Sigmoid colon (tissue), 4 donors: ENCODE results near the gene PHF21A.

Source experiments
- CTCF ChIP-seq, 4 experiments: fragments of 450-650 bp in 3 of 4; fragments of 200-600 bp in 1 of 4; IDR thresholded peaks; one replicate each; pipeline ENCODE4 v1.5.1; 2016 to 2019; ENCODE audit warnings: antibody characterized with exemption in 4 of 4, mild to moderate bottlenecking in 3 of 4, moderate library complexity in 2 of 4
- EP300 ChIP-seq, 4 donors: sonication (generic); formaldehyde crosslinking; IDR thresholded peaks; one replicate each; pipeline ENCODE4 v1.6.1; 2017; ENCODE audit warnings: antibody characterized with exemption in 4 of 4
- POLR2A ChIP-seq, 2 donors: fragments of 450-650 bp; IDR thresholded peaks; one replicate each; pipeline ENCODE4 v1.6.1; 2016; ENCODE audit warnings: antibody characterized with exemption in 2 of 2, mild to moderate bottlenecking in 2 of 2, moderate library complexity in 2 of 2
- POLR2AphosphoS5 ChIP-seq, 4 donors: sonication (generic); formaldehyde crosslinking; IDR thresholded peaks; one replicate each; pipeline ENCODE4 v1.6.1; 2017; ENCODE audit warnings: antibody characterized with exemption in 4 of 4

DNA sequence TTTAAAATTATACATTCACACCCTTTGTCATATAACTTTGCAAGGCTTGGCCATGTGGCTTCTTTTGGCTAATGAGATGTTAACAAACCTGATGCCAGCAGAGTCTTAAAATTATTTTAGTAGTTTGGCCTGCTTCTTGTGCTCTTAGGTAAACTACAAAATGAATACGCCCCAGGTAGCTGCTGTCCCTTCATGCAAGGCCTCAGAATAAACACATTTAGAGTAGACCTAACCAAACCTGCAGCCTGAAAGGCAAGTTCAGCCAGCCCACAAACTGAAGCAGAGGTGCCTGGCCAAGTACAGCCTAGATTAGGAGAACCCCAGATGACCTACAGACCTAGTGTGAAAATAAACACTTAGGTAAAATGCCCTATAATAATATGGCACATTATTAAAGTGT, 50.2 kb downstream of the PHF21A start:
- TF ChIP-seq CTCF (IDR thresholded peaks at IDR 0.05) (no peak), POLR2A (IDR thresholded peaks at IDR 0.05) (no peak), EP300 (IDR thresholded peaks at IDR 0.05) (no peak), POLR2AphosphoS5 (IDR thresholded peaks at IDR 0.05) (no peak)
